Ovary (tissue), 3 donors: ENCODE measurements around the gene SYNJ1.

ENCODE experiments used
- EP300 ChIP-seq: sonication (generic); formaldehyde crosslinking; IDR thresholded peaks from one replicate; pipeline ENCODE4 v1.6.1; 2017; ENCODE audit warnings: antibody characterized with exemption
- POLR2A ChIP-seq: fragments of 450-650 bp; IDR thresholded peaks from one replicate; pipeline ENCODE4 v1.6.1; 2017; ENCODE audit warnings: antibody characterized with exemption, mild to moderate bottlenecking, moderate library complexity
- TF ChIP-seq, protein P1 (sequence below), 3 donors: fragments of 450-650 bp in 2 of 3; fragments of 200-600 bp in 1 of 3; IDR thresholded peaks; one replicate each; pipeline versions ENCODE4 v1.5.1 to v1.8.0; 2016 to 2022; ENCODE audit warnings: antibody characterized with exemption in 3 of 3, mild to moderate bottlenecking in 1 of 3
- donor health status: DM: no; HTN: no; CAD: no.

DNA sequence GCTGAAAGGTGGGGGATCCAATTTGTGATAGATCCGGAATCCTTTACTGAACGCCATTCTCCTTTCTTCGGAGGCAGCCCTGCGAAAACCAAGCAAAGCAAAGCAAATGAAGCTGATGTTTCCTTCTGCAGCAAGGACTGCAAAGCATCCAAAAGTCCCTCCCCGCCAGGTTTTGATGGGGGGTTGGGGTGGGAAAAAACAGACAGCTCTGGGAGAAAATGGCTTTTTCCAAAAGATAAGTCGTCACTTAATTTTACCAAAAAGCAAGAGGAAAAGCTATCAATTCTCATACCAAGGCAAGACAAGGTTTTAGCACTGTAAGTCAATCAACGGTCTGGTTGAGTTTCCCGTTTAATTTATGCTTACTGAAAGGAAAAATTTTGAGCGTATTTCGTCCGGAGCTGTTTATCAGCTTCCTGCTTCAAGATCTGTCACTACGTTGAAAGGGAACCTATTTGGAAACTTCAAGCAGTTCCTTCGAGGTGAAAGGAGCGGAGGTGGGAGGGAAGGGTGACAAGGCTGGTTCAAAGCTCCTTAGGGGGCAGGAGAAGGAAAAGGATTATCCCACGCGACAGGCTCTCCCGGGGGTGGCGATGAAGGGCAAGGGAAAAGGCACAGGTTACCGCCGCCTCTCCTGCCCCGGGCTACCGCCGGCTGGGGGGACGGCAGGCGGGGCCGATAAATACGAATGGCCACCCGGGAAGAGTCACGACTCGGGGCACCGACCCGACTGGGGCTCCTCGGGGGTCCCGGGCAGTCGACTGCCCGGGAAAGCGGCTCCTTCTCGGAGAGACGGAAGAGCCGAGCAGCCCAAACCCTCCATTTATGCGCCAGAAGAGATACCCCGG is 750 bp downstream of the SYNJ1 start:
- TF ChIP-seq, protein P1, sequence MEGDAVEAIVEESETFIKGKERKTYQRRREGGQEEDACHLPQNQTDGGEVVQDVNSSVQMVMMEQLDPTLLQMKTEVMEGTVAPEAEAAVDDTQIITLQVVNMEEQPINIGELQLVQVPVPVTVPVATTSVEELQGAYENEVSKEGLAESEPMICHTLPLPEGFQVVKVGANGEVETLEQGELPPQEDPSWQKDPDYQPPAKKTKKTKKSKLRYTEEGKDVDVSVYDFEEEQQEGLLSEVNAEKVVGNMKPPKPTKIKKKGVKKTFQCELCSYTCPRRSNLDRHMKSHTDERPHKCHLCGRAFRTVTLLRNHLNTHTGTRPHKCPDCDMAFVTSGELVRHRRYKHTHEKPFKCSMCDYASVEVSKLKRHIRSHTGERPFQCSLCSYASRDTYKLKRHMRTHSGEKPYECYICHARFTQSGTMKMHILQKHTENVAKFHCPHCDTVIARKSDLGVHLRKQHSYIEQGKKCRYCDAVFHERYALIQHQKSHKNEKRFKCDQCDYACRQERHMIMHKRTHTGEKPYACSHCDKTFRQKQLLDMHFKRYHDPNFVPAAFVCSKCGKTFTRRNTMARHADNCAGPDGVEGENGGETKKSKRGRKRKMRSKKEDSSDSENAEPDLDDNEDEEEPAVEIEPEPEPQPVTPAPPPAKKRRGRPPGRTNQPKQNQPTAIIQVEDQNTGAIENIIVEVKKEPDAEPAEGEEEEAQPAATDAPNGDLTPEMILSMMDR (IDR thresholded peaks at IDR 0.05), result no peak
- no peak for TF ChIP-seq EP300
- TF ChIP-seq POLR2A, result no peak
